HUES6 (cell line): Measurements from ENCODE around the gene CITED1.
A peak's percentile ranks its signal among the peaks of the same experiment; 100 is the strongest.

Source experiments
- H3K27ac ChIP-seq: 2 replicates; pipeline ENCODE4 v1.7.0; 2013; ENCODE audit warnings: low read depth, mild to moderate bottlenecking, low read length, inconsistent platforms
- H3K27me3 ChIP-seq: 2 replicates; pipeline ENCODE4 v1.6.1; 2013; ENCODE audit warnings: low read length; ENCODE audit not compliant: control insufficient read depth, insufficient read depth
- H3K36me3 ChIP-seq: 2 replicates; pipeline ENCODE4 v1.6.1; 2013; ENCODE audit warnings: low read length; ENCODE audit not compliant: control insufficient read depth, insufficient read depth
- H3K4me1 ChIP-seq: 2 replicates; pipeline ENCODE4 v1.6.1; 2013; ENCODE audit warnings: low read length; ENCODE audit not compliant: control insufficient read depth, insufficient read depth
- H3K4me3 ChIP-seq: 2 replicates; pipeline ENCODE4 v1.5.1; 2013; ENCODE audit warnings: low read depth, low read length
- H3K9ac ChIP-seq: one replicate; pipeline ENCODE4 v1.6.1; 2013; ENCODE audit warnings: mild to moderate bottlenecking, low read length
- H3K9me3 ChIP-seq: 2 replicates; pipeline ENCODE4 v1.6.1; 2013; ENCODE audit warnings: low read depth, low read length; ENCODE audit not compliant: control insufficient read depth, insufficient read depth

Gene CITED1

DNA sequence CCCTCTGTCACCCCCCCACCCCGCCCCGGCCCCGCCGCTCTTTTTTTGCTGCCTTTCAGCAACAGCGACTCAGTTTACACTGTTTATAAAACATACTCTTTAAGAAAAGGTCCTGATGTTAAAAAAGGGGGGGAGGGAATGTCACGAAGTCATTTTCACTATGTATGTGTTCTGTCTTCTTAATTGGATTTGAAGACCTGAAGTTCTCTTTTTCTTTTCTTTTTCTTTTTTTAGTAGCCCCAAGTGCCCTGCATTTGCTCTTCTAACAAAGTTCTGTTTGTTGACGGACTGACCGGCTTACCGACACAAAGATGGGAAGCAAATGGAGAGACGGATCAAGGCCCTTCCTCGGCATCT is 2.5 kb upstream of the CITED1 start:
- Histone ChIP-seq H3K27me3 (peaks cover 71% of the 10 kb centered on the region), H3K36me3 (no peaks in the 10 kb centered on the region), H3K9ac (no peak overlapping the region)

DNA sequence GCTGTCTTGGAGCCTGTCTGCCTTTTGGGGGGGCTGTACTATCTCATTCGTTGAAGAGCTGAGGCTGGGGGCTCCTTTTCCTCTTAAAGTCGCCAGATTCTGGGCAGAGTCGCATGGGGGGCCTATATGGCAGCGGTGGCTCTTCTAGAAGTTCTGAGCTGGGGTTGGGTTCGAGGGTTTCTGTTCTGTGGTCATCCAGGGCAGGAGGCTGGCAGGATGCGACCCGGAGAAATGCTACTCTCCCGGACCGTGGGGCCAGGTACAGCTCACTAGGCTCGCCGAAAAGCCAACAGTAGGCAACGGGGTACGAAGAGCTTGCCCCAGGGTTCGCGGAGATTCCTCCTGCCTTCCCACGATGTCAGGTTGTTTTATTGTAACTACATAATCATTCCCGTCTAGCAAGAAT is 1.9 kb upstream of the CITED1 start:
- peaks cover 76% of the 10 kb centered on the region for H3K27me3 ChIP-seq
- H3K27ac ChIP-seq: no peak overlapping the region
- H3K36me3 ChIP-seq: no peaks in the 10 kb centered on the region
- peak overlapping the region; percentile 60 for H3K4me3 ChIP-seq
- H3K9ac ChIP-seq: no peak overlapping the region
- peaks cover 15% of the 10 kb centered on the region; the same call in 1 of the 2 replicates for H3K4me1 ChIP-seq
- H3K9me3 ChIP-seq: no peaks in the 10 kb centered on the region; the same call in 1 of the 2 replicates

More for the DNA sequence above, 2.5 kb upstream of the CITED1 start:
- peak overlapping the region; percentile 56 for H3K4me3 ChIP-seq
- no peak overlapping the region for H3K27ac ChIP-seq
- H3K4me1 ChIP-seq: peaks cover 15% of the 10 kb centered on the region; the same call in 1 of the 2 replicates
- H3K9me3 ChIP-seq: no peaks in the 10 kb centered on the region; the same call in 1 of the 2 replicates

DNA sequence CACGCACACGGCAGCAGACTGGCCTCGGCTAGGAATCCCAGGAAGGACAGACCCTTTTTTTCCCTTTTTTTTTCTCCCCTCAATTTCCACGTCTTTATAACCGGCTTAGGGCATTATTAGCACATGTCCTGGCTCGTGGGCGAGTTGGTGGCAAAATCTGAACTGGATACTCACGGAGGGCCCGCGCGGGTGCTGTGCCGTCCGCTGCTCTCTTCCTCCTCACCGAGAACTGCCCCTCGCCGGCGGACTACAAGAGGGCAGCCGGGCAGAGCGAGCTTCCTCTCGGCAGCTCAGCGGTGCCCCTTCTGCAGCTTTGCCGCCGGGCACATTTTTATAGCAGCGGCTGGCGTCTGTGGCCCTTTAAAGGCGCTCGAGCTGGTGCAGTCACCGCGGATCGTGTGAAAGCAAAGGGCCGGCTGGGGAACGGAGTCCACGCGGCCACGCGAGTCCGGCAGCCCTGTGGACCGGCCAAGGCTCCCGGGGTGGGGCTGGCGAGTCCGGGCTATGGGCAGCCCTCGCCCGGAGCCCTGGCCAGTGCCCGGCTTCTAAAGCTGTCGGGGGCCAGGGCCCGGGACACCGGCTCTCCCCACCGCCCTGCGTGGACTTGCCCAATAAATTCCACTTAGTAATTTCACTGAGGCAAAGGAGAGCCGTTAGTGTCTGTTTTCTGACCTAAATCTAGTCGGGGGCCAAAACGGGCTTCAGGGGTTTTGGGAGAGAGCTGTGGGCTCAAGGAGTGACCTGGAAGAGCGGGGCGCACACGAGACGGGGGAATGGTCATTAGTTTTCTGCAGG is 1.3 kb upstream of the CITED1 start:
- H3K4me1 ChIP-seq: peaks cover 15% of the 10 kb centered on the region; the same call in 1 of the 2 replicates
- peaks cover 82% of the 10 kb centered on the region for H3K27me3 ChIP-seq
- no peaks in the 10 kb centered on the region for H3K36me3 ChIP-seq
- H3K4me3 ChIP-seq: peak overlapping the region; percentile 60
- H3K9me3 ChIP-seq: no peaks in the 10 kb centered on the region; the same call in 1 of the 2 replicates
- peak overlapping the region; percentile 34 for H3K9ac ChIP-seq
- no peak overlapping the region for H3K27ac ChIP-seq

DNA sequence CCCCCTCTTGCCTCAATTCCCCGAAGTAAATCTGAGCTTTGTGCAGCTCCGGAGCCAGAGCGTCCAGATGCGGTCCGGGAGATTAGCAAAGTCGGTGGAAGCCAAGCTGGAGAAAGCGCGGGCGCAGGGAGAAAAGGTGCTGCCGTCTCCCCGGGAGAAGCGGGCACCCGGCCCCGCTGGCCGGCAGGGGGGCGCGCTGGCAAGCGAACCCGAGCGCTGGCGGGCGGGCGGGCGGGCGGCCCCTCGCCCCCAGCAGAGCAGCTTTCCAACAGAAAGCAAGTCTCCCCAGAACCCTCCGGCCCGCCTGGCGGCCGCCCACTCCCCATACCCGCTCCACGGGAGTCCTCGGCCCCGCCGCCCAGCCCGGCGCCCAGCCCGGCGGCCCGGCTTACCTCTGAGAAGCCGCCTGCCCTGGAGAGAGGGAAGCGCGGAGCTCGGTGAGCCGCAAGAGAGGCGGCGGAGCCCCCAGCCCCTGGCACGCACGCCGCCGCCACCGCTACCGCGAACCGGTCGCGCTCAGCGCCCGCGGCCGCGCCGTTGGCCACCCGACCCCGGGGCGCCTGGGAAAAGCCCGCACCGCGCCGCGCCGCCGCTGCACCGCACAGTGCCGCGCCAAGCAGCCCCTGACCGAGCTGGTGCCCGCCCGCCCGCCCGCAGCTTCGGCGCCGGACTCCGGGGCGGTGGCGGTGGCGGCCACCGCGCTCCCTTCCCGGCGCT is 529 bp upstream of the CITED1 start:
- H3K9ac ChIP-seq: peak overlapping the region; percentile 55
- H3K9me3 ChIP-seq: no peaks in the 10 kb centered on the region; the same call in 1 of the 2 replicates
- peaks cover 15% of the 10 kb centered on the region; the same call in 1 of the 2 replicates for H3K4me1 ChIP-seq
- no peak overlapping the region for H3K27ac ChIP-seq
- peaks cover 91% of the 10 kb centered on the region for H3K27me3 ChIP-seq
- peak overlapping the region; percentile 60 for H3K4me3 ChIP-seq
- H3K36me3 ChIP-seq: no peaks in the 10 kb centered on the region

DNA sequence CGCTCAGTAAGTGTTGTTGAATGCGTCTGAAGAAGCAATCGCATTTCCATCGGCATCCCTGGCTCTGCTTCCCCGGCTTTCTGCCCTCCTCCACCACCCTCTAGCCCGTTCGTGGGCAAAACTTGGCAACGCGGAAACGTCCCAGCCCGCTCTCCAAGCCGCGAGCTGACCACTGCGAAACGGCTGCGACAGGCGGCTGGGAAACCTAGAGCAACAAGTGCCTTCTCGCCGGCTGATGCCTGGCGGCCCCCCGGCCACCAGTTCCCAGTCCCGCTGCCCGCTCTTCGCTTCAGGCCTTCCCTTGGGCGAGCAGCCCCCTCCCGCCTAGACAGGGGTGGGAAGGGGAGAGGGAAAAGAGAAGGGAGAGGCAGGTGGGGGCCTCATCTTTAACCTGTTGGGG is 837 bp downstream of the CITED1 start:
- Histone ChIP-seq H3K27ac (no peak overlapping the region), H3K27me3 (peaks cover 98% of the 10 kb centered on the region), H3K9me3 (no peaks in the 10 kb centered on the region; the same call in 1 of the 2 replicates), H3K4me1 (peaks cover 14% of the 10 kb centered on the region; the same call in 1 of the 2 replicates), H3K4me3 (peak overlapping the region; percentile 60), H3K36me3 (no peaks in the 10 kb centered on the region), H3K9ac (peak overlapping the region; percentile 3)

DNA sequence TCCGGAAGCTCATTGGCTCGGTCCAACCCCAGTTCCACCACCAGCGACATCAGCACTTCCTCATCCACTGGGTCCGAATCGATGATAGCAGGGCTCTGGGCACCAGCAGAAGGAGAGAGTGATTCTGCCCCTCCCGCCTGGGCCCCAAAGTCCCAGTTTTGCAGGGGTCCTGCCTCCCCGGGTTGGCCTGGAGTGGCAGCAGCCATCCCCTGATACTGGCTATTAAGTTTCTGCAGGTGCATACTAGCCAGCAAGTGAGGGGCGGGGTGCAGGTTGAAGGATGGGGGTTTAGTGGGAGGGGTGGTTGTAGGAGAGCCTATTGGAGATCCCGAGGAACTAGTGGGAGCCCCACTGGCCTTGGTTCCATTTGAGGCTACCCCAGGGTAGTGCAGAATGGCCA is 3.9 kb downstream of the CITED1 start:
- Histone ChIP-seq H3K4me1 (peaks cover 5% of the 10 kb centered on the region; the same call in 1 of the 2 replicates), H3K27ac (no peak overlapping the region), H3K4me3 (no peak overlapping the region), H3K9ac (no peak overlapping the region), H3K36me3 (no peaks in the 10 kb centered on the region), H3K27me3 (peaks cover 74% of the 10 kb centered on the region), H3K9me3 (peaks cover 3% of the 10 kb centered on the region; the same call in 1 of the 2 replicates)

DNA sequence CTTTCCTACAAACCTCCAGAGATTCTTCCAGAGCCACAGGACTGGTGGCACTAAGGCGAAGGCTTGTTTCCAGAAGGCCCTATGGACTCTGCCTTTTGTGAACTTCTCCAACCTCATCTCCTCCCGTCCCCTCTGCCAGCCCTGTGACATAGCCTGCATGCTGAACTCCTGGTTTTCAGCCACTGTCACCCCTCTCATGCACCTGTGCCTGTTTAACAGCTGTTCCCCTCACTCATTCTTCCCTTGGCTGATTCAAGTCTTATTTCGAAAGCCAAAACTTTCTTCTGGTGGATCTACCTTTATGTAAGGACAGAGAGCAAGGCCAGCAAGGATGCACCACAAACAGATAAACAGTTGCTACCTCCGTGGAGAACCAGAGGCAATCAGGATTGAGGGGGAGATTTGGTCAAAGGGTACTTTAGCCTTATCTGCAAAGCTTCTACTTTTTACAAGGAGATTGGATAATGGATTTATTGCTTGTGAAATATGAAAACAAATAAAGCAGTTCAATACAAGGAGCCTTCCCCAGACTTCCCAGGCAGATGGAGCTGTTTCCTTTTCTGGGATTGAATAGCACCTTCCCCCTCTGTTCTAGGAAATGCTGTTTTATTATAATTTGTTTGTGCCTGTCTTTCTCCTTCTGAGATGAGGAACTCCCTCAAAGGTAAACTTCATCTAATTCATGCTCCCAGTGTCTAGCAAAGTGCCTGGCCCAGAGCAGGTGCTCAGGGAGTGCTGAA is 5.7 kb downstream of the CITED1 start:
- H3K9me3 ChIP-seq: peaks cover 3% of the 10 kb centered on the region; the same call in 1 of the 2 replicates
- H3K4me1 ChIP-seq: peaks cover 5% of the 10 kb centered on the region; the same call in 1 of the 2 replicates
- H3K27ac ChIP-seq: no peak overlapping the region
- peaks cover 58% of the 10 kb centered on the region for H3K27me3 ChIP-seq
- no peak overlapping the region for H3K9ac ChIP-seq
- H3K4me3 ChIP-seq: no peak overlapping the region
- no peaks in the 10 kb centered on the region for H3K36me3 ChIP-seq

DNA sequence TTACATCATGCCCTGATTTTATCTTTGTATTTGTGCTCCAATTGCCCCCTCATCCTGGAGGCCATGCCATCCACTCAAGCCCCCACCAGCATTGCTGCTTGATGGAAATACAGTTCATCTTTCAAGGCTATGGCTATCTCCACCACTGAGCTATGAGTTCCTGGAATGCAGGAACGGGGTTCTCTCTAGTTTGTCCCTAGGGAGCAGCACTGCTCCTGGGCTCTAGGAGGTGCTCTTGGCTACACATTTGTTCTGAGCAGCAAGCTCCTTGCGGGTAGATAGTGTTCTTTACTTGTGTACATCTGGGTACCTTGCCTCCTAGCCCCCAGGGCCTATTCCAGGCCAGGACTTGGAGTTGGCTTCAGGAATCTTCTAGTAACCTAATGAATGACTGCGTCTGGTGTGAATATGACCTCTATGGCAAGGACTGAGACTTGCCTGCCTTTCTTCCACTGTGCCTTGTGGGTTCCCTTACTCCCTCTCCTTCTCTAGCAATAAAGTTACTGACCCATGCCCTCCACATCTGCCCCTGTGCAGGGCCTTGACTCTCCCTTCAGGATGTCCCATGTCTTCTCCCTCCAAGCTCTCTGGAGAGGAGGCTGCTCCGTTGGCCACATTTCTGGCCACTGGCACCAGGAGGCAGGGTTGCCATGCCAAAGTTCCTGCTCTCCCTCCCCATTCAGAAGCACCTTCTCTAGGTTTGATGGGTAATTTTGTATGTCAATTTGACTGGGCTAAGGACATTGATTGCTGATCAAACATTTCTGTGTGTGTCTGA is 7.6 kb downstream of the CITED1 start:
- Histone ChIP-seq H3K9me3 (peaks cover 3% of the 10 kb centered on the region; the same call in 1 of the 2 replicates), H3K4me1 (no peaks in the 10 kb centered on the region), H3K9ac (no peak overlapping the region), H3K4me3 (no peak overlapping the region), H3K27ac (no peak overlapping the region), H3K36me3 (no peaks in the 10 kb centered on the region), H3K27me3 (peaks cover 39% of the 10 kb centered on the region)

DNA sequence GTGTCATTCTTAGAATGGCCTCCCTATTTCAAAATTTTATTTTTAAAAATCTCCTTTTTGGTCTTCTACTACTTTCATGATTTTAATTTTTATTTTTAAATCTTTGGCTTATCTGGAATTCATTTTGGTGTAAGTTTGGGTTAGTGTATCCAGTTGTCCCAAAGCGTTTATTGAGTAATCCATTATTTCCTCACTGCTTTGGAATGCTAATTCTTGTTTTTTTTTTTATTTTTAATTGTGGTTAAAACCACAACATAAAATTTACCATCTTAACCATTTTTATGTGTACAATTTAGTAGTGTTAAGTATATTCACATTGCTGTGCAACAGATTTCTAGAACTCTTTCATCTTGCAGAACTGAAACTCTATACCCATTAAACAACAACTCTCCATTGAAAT is 8.7 kb downstream of the CITED1 start:
- H3K4me3 ChIP-seq: no peak overlapping the region
- no peak overlapping the region for H3K9ac ChIP-seq
- H3K4me1 ChIP-seq: no peaks in the 10 kb centered on the region
- no peak overlapping the region for H3K27ac ChIP-seq
- peaks cover 28% of the 10 kb centered on the region for H3K27me3 ChIP-seq
- H3K36me3 ChIP-seq: no peaks in the 10 kb centered on the region
- H3K9me3 ChIP-seq: peaks cover 3% of the 10 kb centered on the region; the same call in 1 of the 2 replicates

DNA sequence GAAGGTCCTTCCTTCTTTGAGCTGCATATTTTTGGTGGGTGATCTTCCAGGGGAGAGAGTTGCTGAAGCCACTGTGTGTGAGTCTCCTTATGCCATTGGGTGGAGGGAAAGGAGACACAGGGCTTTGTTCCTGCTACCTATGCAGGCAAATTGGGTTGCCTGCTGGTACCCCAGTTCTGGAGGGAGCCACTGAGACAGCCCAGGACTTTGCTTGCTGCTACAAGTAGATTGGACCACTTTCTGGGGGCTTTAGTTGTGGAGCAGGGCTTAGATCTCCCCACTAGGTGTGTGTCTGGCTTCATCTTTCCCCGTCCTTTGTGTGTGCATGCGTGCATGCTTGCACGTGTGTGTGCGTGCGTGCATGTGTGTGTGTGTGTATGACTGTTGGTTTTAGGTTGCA is 10.0 kb downstream of the CITED1 start:
- Histone ChIP-seq H3K9ac (no peak overlapping the region), H3K4me3 (no peak overlapping the region), H3K36me3 (no peaks in the 10 kb centered on the region), H3K9me3 (peaks cover 3% of the 10 kb centered on the region; the same call in 1 of the 2 replicates), H3K27ac (no peak overlapping the region), H3K27me3 (peaks cover 15% of the 10 kb centered on the region), H3K4me1 (no peaks in the 10 kb centered on the region)
